Hematopoietic multipotent progenitor cell treated with erythropoietin and hydrocortisone succinate and interleukin-3 and kit ligand, for 8 days (in vitro differentiated cells): ENCODE measurements around the gene NOTCH2NLA.
"Not testable (repeated sequence)": the region's sequence is repeated elsewhere in the genome, so short reads cannot be mapped to it uniquely, and the experiment has no call there.

Experiments used
- DNase-seq: peaks from one replicate; pipeline ENCODE4 v3.0.0-alpha.2; 2015

The NOTCH2NLA gene

DNA sequence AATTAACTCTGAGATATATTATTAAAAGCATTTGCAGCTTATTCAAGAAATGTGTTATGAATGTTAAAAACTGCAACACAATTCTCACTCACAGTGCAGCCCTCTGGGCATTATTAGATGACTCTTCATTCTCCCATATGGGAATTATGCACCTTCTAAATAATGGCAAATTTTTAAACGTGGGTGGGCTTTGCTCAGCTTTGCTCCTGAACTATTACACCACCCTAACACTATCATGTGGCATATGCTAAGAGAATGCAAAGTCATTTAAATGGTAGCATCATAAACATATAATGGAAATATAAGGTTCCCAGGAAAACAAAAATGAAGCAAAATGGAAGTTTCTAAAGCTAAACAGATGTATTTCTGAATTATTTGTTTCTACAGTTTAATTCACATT is 61.5 kb downstream of the NOTCH2NLA start:
- DNase-seq: not testable (repeated sequence)

DNA sequence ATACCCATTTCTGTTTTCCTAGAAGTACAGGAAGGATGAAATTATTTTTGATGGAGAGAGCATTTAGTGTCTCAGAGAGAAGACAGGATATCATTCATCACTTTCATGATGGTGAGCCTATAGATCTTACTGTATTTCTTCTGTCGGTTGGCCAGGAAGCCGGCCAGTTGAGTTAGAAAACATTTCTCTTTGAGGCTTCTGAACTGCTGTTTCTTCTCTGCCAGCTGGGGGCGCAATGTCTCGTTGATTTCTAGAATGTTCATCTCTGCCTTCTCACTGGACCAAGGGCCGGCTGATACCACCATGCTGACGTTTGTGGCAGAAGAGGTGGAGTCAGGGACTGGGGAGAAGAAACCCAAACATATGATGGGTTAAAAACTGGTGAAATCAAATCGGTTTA is 84.4 kb downstream of the NOTCH2NLA start, which contains the start of gene NBPF10:
TSS of gene NBPF10 (minus strand) at position 340 of the 400 bp plus-strand sequence. CDS start at position 305, 35 bp downstream.
- not testable (repeated sequence) for DNase-seq
